GM23338 (cell line): ENCODE data around the gene LNP1. TPM values are rescaled to one million over a fixed set of nuclear protein-coding genes. Genes with fewer than 3 reads are reported as not detected.

ENCODE experiments used
- ATAC-seq: fragments of 200-7000 bp; cut with Tn5 transposase; 3 replicates; pipeline ENCODE4 v1.9.1; 2020
- DNase-seq: peaks from one replicate; pipeline ENCODE4 v3.0.0-alpha.2; 2015; ENCODE audit warnings: low spot score
- H2AFZ ChIP-seq: fragments of 200-600 bp; sonication (generic); 2 replicates; pipeline ENCODE4 v1.8.0; 2016; ENCODE audit warnings: antibody characterized with exemption, mild to moderate bottlenecking, moderate library complexity
- H3F3A ChIP-seq: fragments of 200-600 bp; sonication (generic); replicated peaks from 2 replicates; pipeline ENCODE4 v1.8.0; 2017; ENCODE audit warnings: antibody characterized with exemption, mixed run types, low read depth
- H3K27ac ChIP-seq: fragments of 200-600 bp; sonication (generic); 2 replicates; pipeline ENCODE4 v1.6.1; 2016; ENCODE audit warnings: low read depth
- H3K27me3 ChIP-seq: fragments of 200-600 bp; sonication (generic); 2 replicates; pipeline ENCODE4 v1.8.0; 2016; ENCODE audit warnings: mild to moderate bottlenecking, mixed run types, moderate library complexity; ENCODE audit not compliant: insufficient read depth
- H3K36me3 ChIP-seq: fragments of 200-600 bp; sonication (generic); 2 replicates; pipeline ENCODE4 v1.8.0; 2016; ENCODE audit warnings: mild to moderate bottlenecking; ENCODE audit not compliant: insufficient read depth
- H3K4me1 ChIP-seq: fragments of 200-600 bp; sonication (generic); 2 replicates; pipeline ENCODE4 v1.8.0; 2016; ENCODE audit warnings: mild to moderate bottlenecking, moderate library complexity; ENCODE audit not compliant: insufficient read depth
- H3K4me2 ChIP-seq: fragments of 200-600 bp; sonication (generic); 2 replicates; pipeline ENCODE4 v1.7.1; 2017; ENCODE audit warnings: mixed run types
- H3K4me3 ChIP-seq: fragments of 200-600 bp; sonication (generic); 2 replicates; pipeline ENCODE4 v1.6.1; 2016; ENCODE audit warnings: mixed run types
- H3K79me2 ChIP-seq: fragments of 200-600 bp; sonication (generic); replicated peaks from 2 replicates; pipeline ENCODE4 v1.8.0; 2017; ENCODE audit warnings: mild to moderate bottlenecking; ENCODE audit not compliant: insufficient read depth
- H3K9me2 ChIP-seq: fragments of 200-600 bp; sonication (generic); 2 replicates; pipeline ENCODE4 v1.8.0; 2017; ENCODE audit not compliant: insufficient read depth
- H4K20me1 ChIP-seq: fragments of 200-600 bp; sonication (generic); replicated peaks from 2 replicates; pipeline ENCODE4 v1.8.0; 2017; ENCODE audit warnings: mild to moderate bottlenecking; ENCODE audit not compliant: insufficient read depth
- H3K27ac Mint-ChIP-seq: 2 replicates; pipeline ENCODE4 v1.8.0; 2020; ENCODE audit warnings: inconsistent platforms, mild to moderate bottlenecking, moderate library complexity, mixed read lengths
- H3K27me3 Mint-ChIP-seq: 3 replicates; pipeline ENCODE4 v1.8.0; 2022; ENCODE audit warnings: low read depth, mild to moderate bottlenecking, moderate library complexity, mixed read lengths, inconsistent platforms; ENCODE audit not compliant: insufficient read depth, poor library complexity
- H3K36me3 Mint-ChIP-seq: 3 replicates; pipeline ENCODE4 v1.8.0; 2021; ENCODE audit warnings: low read depth, mild to moderate bottlenecking, inconsistent platforms, moderate library complexity, mixed read lengths
- H3K4me1 Mint-ChIP-seq: 3 replicates; pipeline ENCODE4 v1.8.0; 2020; ENCODE audit warnings: mild to moderate bottlenecking, inconsistent platforms, mixed read lengths
- H3K4me3 Mint-ChIP-seq: 3 replicates; pipeline ENCODE4 v1.8.0; 2021; ENCODE audit warnings: moderate library complexity, mild to moderate bottlenecking, inconsistent platforms, mixed read lengths
- H3K9me3 Mint-ChIP-seq: 3 replicates; pipeline ENCODE4 v1.8.0; 2020; ENCODE audit warnings: moderate library complexity, mild to moderate bottlenecking, inconsistent platforms, mixed read lengths
- CREB1 ChIP-seq: fragments of 250-450 bp; sonication (Bioruptor Pico); IDR thresholded peaks from 2 replicates; pipeline ENCODE4 v1.5.0; 2020; ENCODE audit warnings: low read depth, mild to moderate bottlenecking, moderate library complexity
- CTCF ChIP-seq, 2 experiments: fragments of 200-600 bp in 1 of 2; sonication (generic) in 1 of 2; conservative IDR thresholded peaks; 2 replicates each; pipeline versions ENCODE4 v1.5.1 to v1.6.1; 2016 to 2017; ENCODE audit warnings: antibody characterized with exemption in 2 of 2, low read depth in 2 of 2, mild to moderate bottlenecking in 2 of 2, moderate library complexity in 1 of 2
- EZH2 ChIP-seq: fragments of 200-600 bp; sonication (generic); IDR thresholded peaks from one replicate; pipeline ENCODE4 v1.8.0; 2017; ENCODE audit warnings: antibody characterized with exemption, mild to moderate bottlenecking, low read depth; ENCODE audit not compliant: unreplicated experiment
- EZH2phosphoT487 ChIP-seq: fragments of 200-600 bp; sonication (generic); IDR thresholded peaks from one replicate; pipeline ENCODE4 v1.8.1; 2018; ENCODE audit warnings: antibody characterized with exemption; ENCODE audit not compliant: unreplicated experiment
- JUNB ChIP-seq: IDR thresholded peaks from one replicate; pipeline ENCODE4 v1.6.1; 2016; ENCODE audit warnings: antibody characterized with exemption; ENCODE audit not compliant: unreplicated experiment
- NANOG ChIP-seq: IDR thresholded peaks from 2 replicates; pipeline ENCODE4 v1.6.1; 2016; ENCODE audit warnings: antibody characterized with exemption, borderline replicate concordance
- POLR2AphosphoS5 ChIP-seq: IDR thresholded peaks from 2 replicates; pipeline ENCODE4 v1.6.1; 2016; ENCODE audit warnings: antibody characterized with exemption, low read depth
- STAT1 ChIP-seq: IDR thresholded peaks from one replicate; pipeline ENCODE4 v1.6.1; 2016; ENCODE audit warnings: antibody characterized with exemption; ENCODE audit not compliant: unreplicated experiment
- ZNF114 ChIP-seq: fragments of 250-450 bp; sonication (Bioruptor Pico); IDR thresholded peaks from 2 replicates; pipeline ENCODE4 v1.5.0; 2020; ENCODE audit warnings: mild to moderate bottlenecking, moderate library complexity
- ZNF331 ChIP-seq: fragments of 250-450 bp; sonication (Bioruptor Pico); IDR thresholded peaks from 2 replicates; pipeline ENCODE4 v1.5.0; 2020; ENCODE audit warnings: low read depth, mild to moderate bottlenecking, moderate library complexity
- ZNF462 ChIP-seq: fragments of 250-450 bp; sonication (Bioruptor Pico); IDR thresholded peaks from 2 replicates; pipeline ENCODE4 v1.5.0; 2020; ENCODE audit warnings: mild to moderate bottlenecking, moderate library complexity
- polyA plus RNA-seq: library from polyadenylated mRNA; unstranded; fragments of >200 nt; fragmentation: Nextera tagmentation; extraction: Ambion mirVana; gene quantifications from 2 replicates; pipeline ENCODE4 v1.2.1, GENCODE V29; 2016
- total RNA-seq: library from RNA; depleted of rRNA; stranded (reverse); fragments of >200 nt; shearing (Covaris generic); gene quantifications from 2 replicates; pipeline ENCODE4 v1.2.3, GENCODE V29; 2014
- TF ChIP-seq, protein P1 (sequence below): IDR thresholded peaks from 2 replicates; pipeline ENCODE4 v1.6.1; 2016; ENCODE audit warnings: antibody characterized with exemption

Gene LNP1
- total and polyA plus RNA-seq, 2 experiments from 2014 or later, result 4.7 to 6.7 TPM

- Histone ChIP-seq H3K27me3 (no peaks in the 10 kb centered on the region), H3K79me2 (no peaks in the 10 kb centered on the region), H3K4me2 (no peak overlapping the region), H3F3A (no peaks in the 10 kb centered on the region), H3K4me3 (no peak overlapping the region), H3K27ac (no peak overlapping the region), H3K36me3 (peaks cover 10% of the 10 kb centered on the region; the same call in 1 of the 2 replicates), H3K9me2 (no peaks in the 10 kb centered on the region), H2AFZ (peak overlapping the region; percentile 67), H3K4me1 (no peaks in the 10 kb centered on the region), H4K20me1 (no peaks in the 10 kb centered on the region)
- H3K36me3 Mint-ChIP-seq, result peaks cover 16% of the 10 kb centered on the region; the same call in 2 of the 3 replicates
- ATAC-seq (peak; percentile 96), DNase-seq (peak; percentile 83)
- no peak overlapping the region for H3K4me3 Mint-ChIP-seq
- H3K4me1 Mint-ChIP-seq, result no peaks in the 10 kb centered on the region
- H3K27me3 Mint-ChIP-seq, result no peaks in the 10 kb centered on the region
- H3K27ac Mint-ChIP-seq, result no peak overlapping the region
- peaks cover 22% of the 10 kb centered on the region for H3K9me3 Mint-ChIP-seq
- TF ChIP-seq NANOG, result no peak
- TF ChIP-seq CTCF (conservative IDR thresholded peaks at IDR 0.05; ENCODE audit: low read depth in 2 of 2), result peak; percentile 91 to 96
Measured at GRCh38 chr3:100463002-100463401, 61.7 kb downstream of the LNP1 start.

DNA sequence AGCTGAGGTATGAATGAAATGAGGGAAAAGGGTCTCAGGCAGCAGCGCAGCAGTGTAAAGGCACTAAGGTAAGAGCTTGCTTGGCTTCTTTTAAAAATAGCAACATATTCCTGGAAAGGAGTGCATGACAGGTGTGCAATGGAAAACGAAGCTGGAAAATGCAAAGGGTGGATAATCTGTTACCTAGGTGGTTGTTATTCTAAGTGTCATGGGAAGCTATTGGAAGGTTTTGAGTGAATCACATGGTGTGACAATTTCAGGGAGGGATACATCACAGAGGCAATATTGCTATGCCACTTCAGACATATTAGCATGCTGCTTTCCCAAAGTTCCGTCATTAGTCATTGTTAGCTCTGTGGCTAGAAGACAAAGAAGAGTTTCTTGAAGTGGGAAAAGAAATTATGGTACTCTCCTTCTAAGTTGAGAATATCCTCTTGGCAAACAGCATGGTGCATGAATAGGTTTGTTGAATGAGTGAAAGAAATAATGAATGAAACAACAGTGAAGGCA, 62.4 kb downstream of the LNP1 start:
- no peak overlapping the region for H3K4me3 ChIP-seq
- Mint-ChIP-seq H3K4me3 (no peak overlapping the region), H3K36me3 (peaks cover 20% of the 10 kb centered on the region), H3K27ac (no peak overlapping the region), H3K4me1 (no peaks in the 10 kb centered on the region), H3K9me3 (peaks cover 27% of the 10 kb centered on the region), H3K27me3 (no peaks in the 10 kb centered on the region)
- no peaks in the 10 kb centered on the region for H3K79me2 ChIP-seq
- H3K27me3 ChIP-seq, result no peaks in the 10 kb centered on the region
- H3K4me1 ChIP-seq, result no peaks in the 10 kb centered on the region
- H4K20me1 ChIP-seq, result no peaks in the 10 kb centered on the region
- no peak overlapping the region for H3K4me2 ChIP-seq
- H3K9me2 ChIP-seq, result no peaks in the 10 kb centered on the region
- DNase-seq (no peak), ATAC-seq (no peak)
- H3K27ac ChIP-seq, result no peak overlapping the region
- H3F3A ChIP-seq, result no peaks in the 10 kb centered on the region
- peak overlapping the region; percentile 67 for H2AFZ ChIP-seq
- peaks cover 10% of the 10 kb centered on the region; the same call in 1 of the 2 replicates for H3K36me3 ChIP-seq
- TF ChIP-seq POLR2AphosphoS5, result no peak
- TF ChIP-seq, protein P1, sequence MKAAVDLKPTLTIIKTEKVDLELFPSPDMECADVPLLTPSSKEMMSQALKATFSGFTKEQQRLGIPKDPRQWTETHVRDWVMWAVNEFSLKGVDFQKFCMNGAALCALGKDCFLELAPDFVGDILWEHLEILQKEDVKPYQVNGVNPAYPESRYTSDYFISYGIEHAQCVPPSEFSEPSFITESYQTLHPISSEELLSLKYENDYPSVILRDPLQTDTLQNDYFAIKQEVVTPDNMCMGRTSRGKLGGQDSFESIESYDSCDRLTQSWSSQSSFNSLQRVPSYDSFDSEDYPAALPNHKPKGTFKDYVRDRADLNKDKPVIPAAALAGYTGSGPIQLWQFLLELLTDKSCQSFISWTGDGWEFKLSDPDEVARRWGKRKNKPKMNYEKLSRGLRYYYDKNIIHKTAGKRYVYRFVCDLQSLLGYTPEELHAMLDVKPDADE, result no peak
- no peak for TF ChIP-seq EZH2phosphoT487
- no peak for TF ChIP-seq NANOG
- no peak for TF ChIP-seq ZNF462 (CRISPR knock-in tag)
- no peak for TF ChIP-seq JUNB
- no peak for TF ChIP-seq STAT1
- no peak for TF ChIP-seq CREB1 (CRISPR knock-in tag)
- no peak for TF ChIP-seq ZNF114
- no peak for TF ChIP-seq EZH2
- TF ChIP-seq ZNF331 (CRISPR knock-in tag), result no peak
